WTC11 (cell line): ENCODE measurements around the gene ARHGEF10L. TPM values are rescaled to one million over a fixed set of nuclear protein-coding genes. Genes with fewer than 3 reads are reported as not detected.

ENCODE experiments used
- ATAC-seq: fragments of 200-7000 bp; cut with Tn5 transposase; 2 replicates; pipeline ENCODE4 v1.10.0; 2021; ENCODE audit warnings: mild to moderate bottlenecking, moderate library complexity
- CTCF ChIA-PET: fragments of 300-600 bp; sonication (Branson Sonifier 250); formaldehyde crosslinking; loops from one replicate; lab custom pipeline; 2021; ENCODE audit warnings: antibody characterized with exemption; lab: Charles Lee
- POLR2A ChIA-PET: fragments of 350-600 bp; sonication (Branson Sonifier 250); formaldehyde crosslinking; loops from one replicate; lab custom pipeline; 2021; ENCODE audit warnings: antibody characterized with exemption; lab: Charles Lee
- DNase-seq: peaks from one replicate; pipeline ENCODE4 v3.0.0; 2021; ENCODE audit warnings: low spot score
- H3K27ac Mint-ChIP-seq: 2 replicates; pipeline ENCODE4 v1.8.0; 2021; ENCODE audit warnings: mixed read lengths
- H3K27me3 Mint-ChIP-seq: 2 replicates; pipeline ENCODE4 v1.8.0; 2021; ENCODE audit warnings: low read depth, mild to moderate bottlenecking, moderate library complexity, mixed read lengths
- H3K36me3 Mint-ChIP-seq: 2 replicates; pipeline ENCODE4 v1.8.0; 2021; ENCODE audit warnings: mixed read lengths
- H3K4me1 Mint-ChIP-seq: 2 replicates; pipeline ENCODE4 v1.8.0; 2022; ENCODE audit warnings: mixed read lengths
- H3K4me3 Mint-ChIP-seq: 2 replicates; pipeline ENCODE4 v1.8.0; 2021; ENCODE audit warnings: mild to moderate bottlenecking, moderate library complexity, mixed read lengths
- H3K9me3 Mint-ChIP-seq: 2 replicates; pipeline ENCODE4 v1.8.0; 2021; ENCODE audit warnings: mixed read lengths
- ARID4B ChIP-seq: sonication (generic); formaldehyde crosslinking; IDR thresholded peaks from 2 replicates; pipeline ENCODE4 v1.8.0; 2023; ENCODE audit warnings: missing genetic modification reagents, mild to moderate bottlenecking, borderline replicate concordance
- ELF4 ChIP-seq: sonication (generic); formaldehyde crosslinking; IDR thresholded peaks from 2 replicates; pipeline ENCODE4 v1.8.1; 2022; ENCODE audit warnings: low read depth, mild to moderate bottlenecking, moderate library complexity, missing genetic modification reagents
- ESRRA ChIP-seq: sonication (generic); formaldehyde crosslinking; IDR thresholded peaks from 2 replicates; pipeline ENCODE4 v1.8.1; 2022; ENCODE audit warnings: mild to moderate bottlenecking, missing genetic modification reagents, borderline replicate concordance
- FOXK1 ChIP-seq: sonication (generic); formaldehyde crosslinking; IDR thresholded peaks from 2 replicates; pipeline ENCODE4 v1.8.0; 2022; ENCODE audit warnings: mild to moderate bottlenecking, moderate library complexity, missing genetic modification reagents
- JUN ChIP-seq: sonication (generic); formaldehyde crosslinking; IDR thresholded peaks from 2 replicates; pipeline ENCODE4 v1.8.0; 2023; ENCODE audit warnings: mild to moderate bottlenecking, missing genetic modification reagents
- MLX ChIP-seq: sonication (generic); formaldehyde crosslinking; IDR thresholded peaks from 2 replicates; pipeline ENCODE4 v1.8.1; 2023; ENCODE audit warnings: mild to moderate bottlenecking, missing genetic modification reagents, moderate library complexity
- PRDM15 ChIP-seq: sonication (generic); formaldehyde crosslinking; IDR thresholded peaks from 2 replicates; pipeline ENCODE4 v1.8.0; 2022; ENCODE audit warnings: missing genetic modification reagents
- SOX15 ChIP-seq: fragments of 250-450 bp; sonication (Bioruptor Pico); IDR thresholded peaks from 2 replicates; pipeline ENCODE4 v1.9.0; 2021; ENCODE audit warnings: mild to moderate bottlenecking
- USF1 ChIP-seq: sonication (generic); formaldehyde crosslinking; IDR thresholded peaks from 2 replicates; pipeline ENCODE4 v1.8.0; 2022; ENCODE audit warnings: mild to moderate bottlenecking, missing genetic modification reagents
- ZNF121 ChIP-seq: sonication (generic); formaldehyde crosslinking; IDR thresholded peaks from 2 replicates; pipeline ENCODE4 v1.8.0; 2023; ENCODE audit warnings: missing genetic modification reagents
- ZNF138 ChIP-seq: sonication (generic); formaldehyde crosslinking; conservative IDR thresholded peaks from 2 replicates; pipeline ENCODE4 v1.8.1; 2022; ENCODE audit warnings: mild to moderate bottlenecking, moderate library complexity, missing genetic modification reagents
- ZNF263 ChIP-seq: sonication (generic); formaldehyde crosslinking; IDR thresholded peaks from 2 replicates; pipeline ENCODE4 v1.8.1; 2022; ENCODE audit warnings: low read depth, mild to moderate bottlenecking, moderate library complexity, missing genetic modification reagents
- total RNA-seq: library from RNA; stranded (reverse); gene quantifications from 3 replicates; pipeline ENCODE4 v1.2.3, GENCODE V29; 2021
- TF ChIP-seq, protein P1 (sequence below): fragments of 250-450 bp; sonication (Bioruptor Pico); IDR thresholded peaks from 2 replicates; pipeline ENCODE4 v2.1.2; 2022; ENCODE audit warnings: mild to moderate bottlenecking, moderate library complexity
- TF ChIP-seq, protein P2 (sequence below): sonication (generic); formaldehyde crosslinking; IDR thresholded peaks from 2 replicates; pipeline ENCODE4 v1.8.0; 2023; ENCODE audit warnings: mild to moderate bottlenecking, missing genetic modification reagents
- TF ChIP-seq, protein P3 (sequence below): sonication (generic); formaldehyde crosslinking; conservative IDR thresholded peaks from 2 replicates; pipeline ENCODE4 v1.8.1; 2022; ENCODE audit warnings: mild to moderate bottlenecking, missing genetic modification reagents
- TF ChIP-seq, protein P4 (sequence below): fragments of 200-600 bp; IDR thresholded peaks from 2 replicates; pipeline ENCODE4 v1.8.0; 2022; ENCODE audit warnings: antibody characterized with exemption

Gene ARHGEF10L
- total RNA-seq, 1 experiment from 2014 or later = 34.4 TPM

GRCh38 chr1:17721444-17721843 lies 181.9 kb downstream of the ARHGEF10L start (continued):
- no peak for TF ChIP-seq ARID4B (CRISPR knock-in tag)
- no peak for TF ChIP-seq JUN (CRISPR knock-in tag)
- no peak for TF ChIP-seq MLX (CRISPR knock-in tag)
- TF ChIP-seq PRDM15 (CRISPR knock-in tag) = no peak
- TF ChIP-seq, protein P1, sequence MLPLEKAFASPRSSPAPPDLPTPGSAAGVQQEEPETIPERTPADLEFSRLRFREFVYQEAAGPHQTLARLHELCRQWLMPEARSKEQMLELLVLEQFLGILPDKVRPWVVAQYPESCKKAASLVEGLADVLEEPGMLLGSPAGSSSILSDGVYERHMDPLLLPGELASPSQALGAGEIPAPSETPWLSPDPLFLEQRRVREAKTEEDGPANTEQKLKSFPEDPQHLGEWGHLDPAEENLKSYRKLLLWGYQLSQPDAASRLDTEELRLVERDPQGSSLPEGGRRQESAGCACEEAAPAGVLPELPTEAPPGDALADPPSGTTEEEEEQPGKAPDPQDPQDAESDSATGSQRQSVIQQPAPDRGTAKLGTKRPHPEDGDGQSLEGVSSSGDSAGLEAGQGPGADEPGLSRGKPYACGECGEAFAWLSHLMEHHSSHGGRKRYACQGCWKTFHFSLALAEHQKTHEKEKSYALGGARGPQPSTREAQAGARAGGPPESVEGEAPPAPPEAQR (CRISPR knock-in tag) = no peak

- CTCF ChIA-PET = interaction anchor here (0.6 to 2.2 kb wide), 13 partner anchors 9 to 186 kb away, joined by 3 to 8 read pairs (median 5); no protein-coding TSS in a partner anchor
- Mint-ChIP-seq H3K4me1 (no peaks in the 10 kb centered on the region), H3K4me3 (no peak overlapping the region), H3K27ac (no peak overlapping the region), H3K27me3 (no peaks in the 10 kb centered on the region; the same call in 1 of the 2 replicates), H3K36me3 (no peaks in the 10 kb centered on the region), H3K9me3 (0 out of 2 replicates have a peak, but pooled peaks cover 5% of the 10 kb centered on the region)
- POLR2A ChIA-PET = no interaction called here
- ATAC-seq (peak; percentile 75), DNase-seq (peak; percentile 41)
- TF ChIP-seq SOX15 = no peak
- TF ChIP-seq, protein P2, sequence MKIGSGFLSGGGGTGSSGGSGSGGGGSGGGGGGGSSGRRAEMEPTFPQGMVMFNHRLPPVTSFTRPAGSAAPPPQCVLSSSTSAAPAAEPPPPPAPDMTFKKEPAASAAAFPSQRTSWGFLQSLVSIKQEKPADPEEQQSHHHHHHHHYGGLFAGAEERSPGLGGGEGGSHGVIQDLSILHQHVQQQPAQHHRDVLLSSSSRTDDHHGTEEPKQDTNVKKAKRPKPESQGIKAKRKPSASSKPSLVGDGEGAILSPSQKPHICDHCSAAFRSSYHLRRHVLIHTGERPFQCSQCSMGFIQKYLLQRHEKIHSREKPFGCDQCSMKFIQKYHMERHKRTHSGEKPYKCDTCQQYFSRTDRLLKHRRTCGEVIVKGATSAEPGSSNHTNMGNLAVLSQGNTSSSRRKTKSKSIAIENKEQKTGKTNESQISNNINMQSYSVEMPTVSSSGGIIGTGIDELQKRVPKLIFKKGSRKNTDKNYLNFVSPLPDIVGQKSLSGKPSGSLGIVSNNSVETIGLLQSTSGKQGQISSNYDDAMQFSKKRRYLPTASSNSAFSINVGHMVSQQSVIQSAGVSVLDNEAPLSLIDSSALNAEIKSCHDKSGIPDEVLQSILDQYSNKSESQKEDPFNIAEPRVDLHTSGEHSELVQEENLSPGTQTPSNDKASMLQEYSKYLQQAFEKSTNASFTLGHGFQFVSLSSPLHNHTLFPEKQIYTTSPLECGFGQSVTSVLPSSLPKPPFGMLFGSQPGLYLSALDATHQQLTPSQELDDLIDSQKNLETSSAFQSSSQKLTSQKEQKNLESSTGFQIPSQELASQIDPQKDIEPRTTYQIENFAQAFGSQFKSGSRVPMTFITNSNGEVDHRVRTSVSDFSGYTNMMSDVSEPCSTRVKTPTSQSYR (CRISPR knock-in tag) = no peak
- no peak for TF ChIP-seq ESRRA
- TF ChIP-seq, protein P3, sequence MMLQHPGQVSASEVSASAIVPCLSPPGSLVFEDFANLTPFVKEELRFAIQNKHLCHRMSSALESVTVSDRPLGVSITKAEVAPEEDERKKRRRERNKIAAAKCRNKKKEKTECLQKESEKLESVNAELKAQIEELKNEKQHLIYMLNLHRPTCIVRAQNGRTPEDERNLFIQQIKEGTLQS (CRISPR knock-in tag) = no peak
- TF ChIP-seq ZNF263 (CRISPR knock-in tag) = no peak
- TF ChIP-seq, protein P1 (CRISPR knock-in tag) = no peak
- no peak for TF ChIP-seq ELF4
- TF ChIP-seq, protein P4, sequence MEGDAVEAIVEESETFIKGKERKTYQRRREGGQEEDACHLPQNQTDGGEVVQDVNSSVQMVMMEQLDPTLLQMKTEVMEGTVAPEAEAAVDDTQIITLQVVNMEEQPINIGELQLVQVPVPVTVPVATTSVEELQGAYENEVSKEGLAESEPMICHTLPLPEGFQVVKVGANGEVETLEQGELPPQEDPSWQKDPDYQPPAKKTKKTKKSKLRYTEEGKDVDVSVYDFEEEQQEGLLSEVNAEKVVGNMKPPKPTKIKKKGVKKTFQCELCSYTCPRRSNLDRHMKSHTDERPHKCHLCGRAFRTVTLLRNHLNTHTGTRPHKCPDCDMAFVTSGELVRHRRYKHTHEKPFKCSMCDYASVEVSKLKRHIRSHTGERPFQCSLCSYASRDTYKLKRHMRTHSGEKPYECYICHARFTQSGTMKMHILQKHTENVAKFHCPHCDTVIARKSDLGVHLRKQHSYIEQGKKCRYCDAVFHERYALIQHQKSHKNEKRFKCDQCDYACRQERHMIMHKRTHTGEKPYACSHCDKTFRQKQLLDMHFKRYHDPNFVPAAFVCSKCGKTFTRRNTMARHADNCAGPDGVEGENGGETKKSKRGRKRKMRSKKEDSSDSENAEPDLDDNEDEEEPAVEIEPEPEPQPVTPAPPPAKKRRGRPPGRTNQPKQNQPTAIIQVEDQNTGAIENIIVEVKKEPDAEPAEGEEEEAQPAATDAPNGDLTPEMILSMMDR = no peak
- no peak for TF ChIP-seq USF1 (CRISPR knock-in tag)
- no peak for TF ChIP-seq MLX (CRISPR knock-in tag)
- TF ChIP-seq ZNF138 (CRISPR knock-in tag) = no peak
- no peak for TF ChIP-seq FOXK1 (CRISPR knock-in tag)
- TF ChIP-seq ZNF121 (CRISPR knock-in tag) = no peak
Measured at GRCh38 chr1:17723684-17724083, 184.2 kb downstream of the ARHGEF10L start.
